ENCODE data around the gene PIM3.

PIM3 gene

GRCh38 chr22:49960159-49961004, at the start of gene PIM3:
TSS of gene PIM3 (plus strand) at chr22:49960772. CDS start at chr22:49960948, 176 bp downstream.
- FAIRE-seq, result no peak

GRCh38 chr22:49911881-49912625, 48.5 kb upstream of the PIM3 start:
- no peak for FAIRE-seq

- no peak for FAIRE-seq
These were observed 47.5 kb upstream of the PIM3 start for GRCh38 chr22:49913026-49913425.

GRCh38 chr22:49913446-49913845, 47.1 kb upstream of the PIM3 start:
- FAIRE-seq, result no peak

GRCh38 chr22:49914256-49914655, 46.3 kb upstream of the PIM3 start:
- no peak for FAIRE-seq

- no peak for FAIRE-seq
These were observed 45.0 kb upstream of the PIM3 start for GRCh38 chr22:49915610-49916009.

GRCh38 chr22:49916831-49917230, 43.7 kb upstream of the PIM3 start:
- no peak for FAIRE-seq

- no peak for FAIRE-seq
These were observed 42.3 kb upstream of the PIM3 start, which contains the start of the genes ALG12 and CRELD2 for GRCh38 chr22:49917974-49918910. TSS of gene ALG12 (minus strand) at chr22:49918438. CDS start at chr22:49913765, 4,673 bp downstream. TSS of gene CRELD2 (plus strand) at chr22:49918634. CDS start at chr22:49918770, 136 bp downstream.

GRCh38 chr22:49918911-49919881, 41.4 kb upstream of the PIM3 start:
- FAIRE-seq, result no peak

GRCh38 chr22:49920859-49921258, 39.7 kb upstream of the PIM3 start:
- no peak for FAIRE-seq

- FAIRE-seq, result no peak
These were observed 38.9 kb upstream of the PIM3 start for GRCh38 chr22:49921508-49922278.

GRCh38 chr22:49922484-49922883, 38.1 kb upstream of the PIM3 start:
- no peak for FAIRE-seq

GRCh38 chr22:49922926-49923325, 37.6 kb upstream of the PIM3 start:
- no peak for FAIRE-seq

- no peak for FAIRE-seq
These were observed 37.1 kb upstream of the PIM3 start for GRCh38 chr22:49923445-49923844.

- no peak for FAIRE-seq
These were observed 36.3 kb upstream of the PIM3 start for GRCh38 chr22:49924113-49924833.

GRCh38 chr22:49925525-49926128, 34.9 kb upstream of the PIM3 start:
- no peak for FAIRE-seq

- no peak for FAIRE-seq
These were observed 33.7 kb upstream of the PIM3 start for GRCh38 chr22:49926916-49927315.

- no peak for FAIRE-seq
These were observed 32.9 kb upstream of the PIM3 start for GRCh38 chr22:49927483-49928184.

- no peak for FAIRE-seq
These were observed 32.4 kb upstream of the PIM3 start for GRCh38 chr22:49928185-49928495.

All from endometrium (tissue), 2 donors.